ENCODE results near the gene CDKN1A.
"Not testable (repeated sequence)": the region's sequence is repeated elsewhere in the genome, so short reads cannot be mapped to it uniquely, and the experiment has no call there.

The CDKN1A gene

DNA sequence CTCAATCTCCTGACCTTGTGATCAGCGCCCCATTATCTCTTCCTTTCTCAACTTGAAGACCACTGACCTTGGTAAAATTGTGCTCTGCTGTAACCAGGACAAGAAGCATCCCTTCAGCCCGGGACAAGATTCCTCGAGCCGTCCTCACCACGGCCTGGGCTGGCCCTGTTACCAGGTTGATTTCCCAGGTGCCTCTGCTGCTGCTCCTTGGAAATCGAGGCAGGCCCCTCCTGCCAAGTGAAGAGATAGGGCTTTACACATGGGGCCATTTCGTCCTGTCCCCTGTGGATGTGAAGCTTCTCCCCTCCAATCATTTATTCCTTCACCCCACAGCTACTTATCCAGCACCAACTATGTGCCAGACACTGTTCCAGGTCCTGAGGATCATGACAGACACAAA, 40.6 kb downstream of the CDKN1A start:
- DNase-seq (ENCODE audit: low read depth in 2 of 2): no peak

DNA sequence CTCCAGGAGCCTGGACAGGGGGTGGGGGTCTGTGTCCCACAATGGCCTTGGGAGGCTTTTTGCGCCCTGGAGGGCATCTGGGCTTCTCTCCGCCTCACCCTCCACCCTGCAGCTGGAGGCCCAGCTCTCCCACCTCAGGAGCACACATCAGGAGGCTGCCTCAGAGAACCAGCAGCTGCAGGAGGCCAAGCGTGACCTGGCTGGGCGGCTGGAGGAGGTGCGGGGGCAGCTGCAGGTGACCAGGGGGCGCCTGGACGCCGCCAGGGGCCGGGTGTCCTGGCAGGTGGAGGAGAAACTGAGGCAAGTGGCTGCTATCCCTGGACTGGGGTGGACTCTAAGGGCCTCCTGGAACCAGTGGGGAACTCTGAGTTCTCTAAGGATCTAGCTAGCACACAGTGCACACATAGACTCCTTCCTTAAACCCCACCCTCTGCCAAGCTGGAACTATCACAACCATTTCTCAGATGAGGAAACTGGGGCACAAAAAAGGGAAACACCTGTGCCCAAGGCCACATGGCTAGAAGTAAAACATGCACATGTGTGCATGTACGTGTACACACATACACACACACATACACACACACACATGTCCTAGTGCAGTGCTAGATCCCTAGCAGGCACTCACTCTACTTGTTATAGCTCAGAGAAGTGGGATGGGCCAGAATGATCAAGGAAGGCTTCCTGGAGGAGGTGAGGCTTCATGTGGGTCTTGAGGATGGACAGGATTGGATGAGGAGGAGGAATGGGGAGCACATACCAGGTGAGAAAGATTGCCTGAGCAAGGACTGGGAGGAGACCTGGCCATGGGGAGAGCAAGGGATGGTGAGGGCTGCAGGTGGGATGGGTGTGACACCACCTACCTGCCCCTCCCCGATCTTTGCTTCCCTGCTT, 42.0 kb downstream of the CDKN1A start:
- DNase-seq (ENCODE audit: low read depth in 2 of 2): no peak

DNA sequence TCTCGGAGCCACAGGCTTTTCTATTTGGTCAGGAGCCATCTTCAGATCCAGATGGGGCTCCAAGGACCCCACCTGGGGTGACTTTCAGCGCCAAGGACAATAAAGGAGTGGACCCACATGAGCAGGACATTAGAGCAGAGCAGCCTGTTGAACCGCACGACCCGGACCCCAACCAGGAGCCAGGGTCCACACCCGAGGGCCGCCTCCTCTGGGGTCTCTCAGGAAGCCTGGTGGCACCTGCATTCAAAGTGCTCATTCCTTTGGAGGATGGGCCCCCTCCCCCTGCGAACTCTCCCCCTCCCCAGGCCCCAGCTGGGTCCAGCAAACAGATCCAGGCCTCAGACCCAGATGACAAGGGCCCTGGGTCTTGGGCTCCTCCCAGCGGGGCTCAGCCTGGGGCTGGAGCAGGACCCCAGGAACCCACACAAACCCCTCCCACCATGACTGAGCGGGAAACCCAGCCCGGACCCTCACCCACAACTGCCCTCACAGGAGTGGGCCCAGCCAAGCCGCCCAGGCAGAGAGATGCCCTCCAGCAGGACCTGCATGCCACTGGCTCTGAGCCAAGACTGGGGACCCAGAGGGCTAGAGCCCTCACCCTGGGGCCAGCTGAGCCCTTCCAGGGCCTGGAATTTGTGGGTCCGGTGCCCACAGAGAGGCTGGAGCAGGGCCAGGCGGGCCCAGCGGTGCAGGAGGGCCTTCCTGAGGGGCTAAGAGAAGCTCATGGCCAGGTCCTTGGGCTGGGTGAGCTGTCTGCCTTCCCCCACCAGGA, 43.0 kb downstream of the CDKN1A start:
- no peak for DNase-seq (ENCODE audit: low read depth in 2 of 2)

DNA sequence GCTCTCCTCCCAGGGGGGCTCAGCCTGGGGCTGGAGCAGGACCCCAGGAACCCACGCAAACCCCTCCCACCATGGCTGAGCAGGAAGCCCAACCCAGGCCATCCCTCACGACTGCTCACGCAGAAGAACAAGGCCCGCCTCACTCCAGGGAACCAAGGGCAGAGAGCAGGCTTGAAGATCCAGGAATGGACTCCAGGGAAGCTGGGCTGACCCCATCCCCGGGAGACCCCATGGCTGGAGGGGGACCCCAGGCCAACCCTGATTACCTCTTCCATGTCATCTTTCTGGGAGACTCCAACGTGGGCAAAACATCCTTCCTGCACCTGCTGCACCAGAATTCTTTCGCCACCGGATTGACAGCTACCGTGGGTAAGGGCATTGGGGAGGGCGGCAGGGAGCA, 43.9 kb downstream of the CDKN1A start:
- DNase-seq (ENCODE audit: low read depth in 2 of 2): no peak

DNA sequence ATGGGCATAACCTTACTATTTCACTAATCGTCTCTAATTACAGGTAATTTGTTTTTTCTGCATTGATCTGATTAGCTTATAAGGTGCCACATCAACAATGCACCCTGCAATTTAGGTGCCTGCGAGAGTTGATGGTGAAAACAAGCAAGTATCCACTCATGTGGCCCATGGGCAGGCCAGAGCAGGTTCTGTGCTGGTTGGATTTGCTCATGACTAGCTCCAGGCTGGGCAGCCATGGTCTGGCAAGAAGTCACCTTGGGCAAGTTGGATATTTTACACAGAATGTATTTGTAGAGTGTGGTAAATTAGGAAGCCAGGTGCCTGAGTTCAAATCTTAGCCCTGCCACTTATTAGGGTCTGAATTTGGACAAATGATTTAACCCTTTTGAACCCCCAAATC, 44.4 kb downstream of the CDKN1A start:
- no peak for DNase-seq (ENCODE audit: low read depth in 2 of 2)

DNA sequence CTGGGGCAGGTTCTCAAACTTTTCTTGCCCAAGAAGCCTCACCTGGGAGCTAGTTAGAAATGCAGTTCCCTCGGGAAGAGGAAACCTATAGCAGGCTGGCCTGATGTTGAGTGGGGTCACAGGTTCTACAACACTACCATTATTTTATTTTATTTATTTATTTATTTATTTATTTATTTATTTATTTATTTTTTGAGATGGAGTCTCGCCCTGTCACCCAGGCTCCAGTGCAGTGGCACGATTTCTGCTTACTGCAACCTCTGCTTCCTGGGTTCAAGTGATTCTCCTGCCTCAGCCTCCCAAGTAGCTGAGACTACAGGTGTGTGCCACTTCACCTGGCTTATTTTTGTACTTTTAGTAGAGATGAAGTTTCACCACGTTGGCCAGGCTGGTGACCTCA, 45.5 kb downstream of the CDKN1A start:
- not testable (repeated sequence) for DNase-seq (ENCODE audit: low read depth in 2 of 2)

DNA sequence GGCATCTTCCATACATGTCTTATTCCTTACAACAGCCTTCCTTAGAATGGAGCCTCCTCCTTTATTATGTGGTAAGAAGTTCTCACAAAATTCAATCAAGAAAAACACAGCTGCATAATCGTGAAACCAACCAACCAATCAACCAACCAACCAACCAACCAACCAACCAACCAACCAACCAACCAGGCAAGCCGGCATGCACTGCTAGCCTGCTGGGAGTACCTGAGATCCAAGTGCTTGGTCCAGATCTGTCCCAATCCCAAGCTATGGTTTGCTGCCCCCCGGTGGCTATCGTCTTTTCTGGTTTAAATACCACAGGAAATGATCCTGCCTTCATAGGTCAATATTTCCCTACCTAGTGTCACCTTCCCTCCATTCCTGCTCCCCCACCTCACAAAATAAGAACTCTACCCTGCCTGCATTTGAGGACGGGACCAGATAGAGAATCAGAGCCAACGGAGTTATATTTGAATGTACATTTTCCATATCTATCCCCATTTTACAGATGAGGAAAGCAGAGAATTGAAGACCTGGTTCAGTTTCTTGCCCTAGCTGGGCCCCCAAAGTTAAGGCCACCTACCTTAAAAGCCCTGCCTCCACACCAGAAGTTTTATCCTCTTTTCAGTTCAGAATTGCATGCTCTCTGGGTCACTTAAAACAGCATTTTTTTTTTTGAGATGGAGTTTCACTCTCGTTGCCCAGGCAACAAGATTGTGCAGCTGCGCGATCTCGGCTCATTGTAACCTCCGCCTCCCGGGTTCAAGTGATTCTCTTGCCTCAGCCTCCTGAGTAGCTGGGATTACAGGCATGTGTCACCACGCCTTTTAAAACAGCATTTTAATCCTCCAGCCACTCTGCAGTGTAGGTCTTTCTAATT, 46.2 kb downstream of the CDKN1A start:
- peak; percentile 24 to 47 for DNase-seq (ENCODE audit: low read depth in 2 of 2)

DNA sequence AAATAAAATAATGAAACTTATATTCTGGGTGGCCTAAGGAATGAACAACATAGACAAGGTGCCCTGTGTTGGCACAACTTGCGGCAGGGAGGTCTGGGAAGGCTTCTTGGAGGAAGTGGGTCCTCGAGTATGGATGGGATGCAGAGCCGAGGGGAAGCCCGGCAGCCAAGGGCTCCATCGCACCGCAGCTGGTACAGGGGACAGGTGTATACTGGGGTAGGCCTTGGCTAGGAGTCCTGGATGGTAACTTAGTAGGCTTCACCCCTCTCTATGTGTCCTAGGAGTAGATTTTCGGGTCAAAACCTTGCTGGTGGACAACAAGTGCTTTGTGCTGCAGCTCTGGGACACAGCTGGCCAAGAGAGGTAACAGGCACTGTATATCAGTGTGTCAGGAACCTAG, 47.1 kb downstream of the CDKN1A start:
- DNase-seq (ENCODE audit: low read depth in 2 of 2): no peak

DNA sequence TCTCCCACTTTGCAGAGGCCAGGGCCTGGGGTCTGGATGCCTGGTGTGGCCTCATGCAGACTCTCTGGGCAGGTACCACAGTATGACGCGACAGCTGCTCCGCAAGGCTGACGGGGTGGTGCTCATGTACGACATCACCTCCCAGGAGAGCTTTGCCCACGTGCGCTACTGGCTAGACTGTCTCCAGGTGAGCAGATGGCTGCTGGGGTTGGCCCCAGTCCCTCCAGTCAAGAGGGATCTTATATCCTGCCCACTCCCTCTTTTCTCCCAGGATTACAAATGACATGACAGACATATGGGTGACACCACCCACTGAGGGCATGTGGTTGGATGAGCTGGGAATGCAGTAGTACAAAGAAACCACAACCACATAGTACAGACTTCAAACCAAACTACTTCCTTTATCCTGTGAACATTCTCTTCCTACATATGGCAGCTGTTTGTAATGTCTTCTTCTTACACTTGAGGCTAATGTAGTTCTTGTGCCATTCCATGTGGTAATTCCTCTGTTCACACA, 49.0 kb downstream of the CDKN1A start:
- no peak for DNase-seq (ENCODE audit: low read depth in 2 of 2)

DNA sequence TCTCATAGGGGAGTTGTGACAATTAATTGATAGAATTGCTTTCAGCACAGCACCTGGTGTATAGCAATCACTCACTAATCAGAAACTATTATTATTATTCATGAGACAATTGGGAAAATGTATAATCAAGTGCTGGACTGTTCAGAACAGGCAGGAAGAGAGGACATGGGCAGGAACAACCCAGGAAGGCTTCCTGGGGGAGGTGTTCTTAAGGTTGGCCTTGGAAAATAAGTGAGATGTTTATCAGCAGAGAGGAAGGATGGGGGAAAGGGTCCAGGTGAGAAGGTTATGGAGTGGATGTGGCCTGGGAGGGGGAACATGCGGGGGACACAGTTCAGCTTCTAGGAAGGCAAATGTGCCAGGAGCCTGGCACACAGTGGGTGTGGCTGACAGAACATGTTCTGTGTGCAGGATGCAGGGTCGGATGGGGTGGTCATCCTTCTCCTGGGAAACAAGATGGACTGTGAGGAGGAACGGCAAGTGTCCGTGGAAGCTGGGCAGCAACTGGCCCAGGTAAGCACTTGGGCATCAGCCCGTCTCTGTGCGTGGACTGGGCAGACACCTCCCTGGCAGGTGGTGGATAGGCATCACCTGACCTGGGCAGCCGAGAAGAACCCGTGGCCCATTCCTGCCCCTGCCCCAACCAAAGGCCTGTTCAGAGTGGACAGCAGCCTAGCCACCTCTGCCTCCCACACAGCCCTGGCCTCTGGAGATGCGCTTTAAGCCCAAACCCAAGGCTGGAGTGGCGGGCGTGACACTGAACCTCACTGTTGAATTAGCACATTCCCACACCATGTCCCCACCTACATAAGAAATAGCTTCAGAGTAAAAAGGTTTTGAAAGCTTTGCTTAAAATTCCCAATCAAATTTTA, 50.0 kb downstream of the CDKN1A start:
- DNase-seq (ENCODE audit: low read depth in 2 of 2): no peak

DNA sequence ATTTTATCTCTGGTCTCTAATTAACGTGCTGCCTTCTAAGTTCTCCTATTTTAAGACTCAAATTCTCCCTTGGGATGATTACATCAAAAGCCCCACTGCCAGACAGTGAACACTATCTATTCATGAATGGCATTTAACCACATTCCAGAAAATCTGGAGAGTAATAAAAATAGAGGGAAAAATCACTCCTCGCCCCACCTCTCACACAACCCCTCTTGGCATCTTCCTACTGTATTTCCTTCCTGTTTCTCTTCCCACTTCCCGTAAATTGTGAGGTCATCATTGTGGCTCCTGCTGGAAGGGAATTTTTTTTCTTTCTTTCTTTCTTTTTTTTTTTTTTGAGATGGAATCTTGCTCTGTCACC, 50.6 kb downstream of the CDKN1A start:
- DNase-seq (ENCODE audit: low read depth in 2 of 2): no peak

DNA sequence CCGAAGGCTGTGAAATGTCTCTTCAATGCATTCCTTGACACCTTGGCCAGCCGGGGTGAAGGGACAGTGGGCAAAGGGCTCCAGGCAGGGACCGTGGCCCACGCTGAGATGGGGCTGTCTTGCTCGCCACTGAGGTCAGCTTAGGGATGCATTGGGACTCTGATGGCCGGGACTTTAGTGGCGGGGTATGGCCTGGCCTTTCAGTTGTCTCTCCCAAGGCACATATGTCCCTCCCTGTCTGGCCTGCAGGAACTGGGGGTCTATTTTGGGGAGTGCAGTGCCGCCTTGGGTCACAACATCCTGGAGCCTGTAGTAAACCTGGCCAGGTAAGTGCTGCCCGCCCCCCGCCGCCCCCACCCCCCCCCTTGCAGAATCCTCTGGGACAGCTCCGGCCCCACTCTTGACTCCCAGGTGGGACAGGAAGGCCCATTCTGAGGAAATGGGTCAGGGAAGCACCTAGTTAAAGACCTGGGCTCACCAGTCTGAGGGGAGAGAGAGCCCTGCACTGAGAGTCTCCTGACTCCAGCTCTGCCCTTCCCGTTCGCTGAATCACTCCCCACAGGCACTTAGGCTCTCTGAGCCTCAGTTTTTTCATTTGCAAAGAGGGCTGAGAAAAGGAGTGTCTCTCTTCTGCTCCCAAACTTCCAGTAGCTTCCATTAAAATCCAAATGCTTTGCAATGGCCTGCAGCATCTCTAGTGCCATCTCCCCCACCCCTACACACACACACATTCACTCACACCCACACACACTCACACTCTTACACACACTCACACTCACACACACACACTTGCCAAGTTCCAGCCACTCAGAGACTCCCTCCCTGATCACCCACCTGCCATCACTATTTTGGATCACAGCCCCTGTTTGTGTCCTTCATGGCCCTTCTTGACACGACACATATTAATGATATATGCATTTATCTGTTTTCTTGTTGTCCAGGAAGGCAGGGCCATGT, 52.2 kb downstream of the CDKN1A start:
- DNase-seq (ENCODE audit: low read depth in 2 of 2): no peak

DNA sequence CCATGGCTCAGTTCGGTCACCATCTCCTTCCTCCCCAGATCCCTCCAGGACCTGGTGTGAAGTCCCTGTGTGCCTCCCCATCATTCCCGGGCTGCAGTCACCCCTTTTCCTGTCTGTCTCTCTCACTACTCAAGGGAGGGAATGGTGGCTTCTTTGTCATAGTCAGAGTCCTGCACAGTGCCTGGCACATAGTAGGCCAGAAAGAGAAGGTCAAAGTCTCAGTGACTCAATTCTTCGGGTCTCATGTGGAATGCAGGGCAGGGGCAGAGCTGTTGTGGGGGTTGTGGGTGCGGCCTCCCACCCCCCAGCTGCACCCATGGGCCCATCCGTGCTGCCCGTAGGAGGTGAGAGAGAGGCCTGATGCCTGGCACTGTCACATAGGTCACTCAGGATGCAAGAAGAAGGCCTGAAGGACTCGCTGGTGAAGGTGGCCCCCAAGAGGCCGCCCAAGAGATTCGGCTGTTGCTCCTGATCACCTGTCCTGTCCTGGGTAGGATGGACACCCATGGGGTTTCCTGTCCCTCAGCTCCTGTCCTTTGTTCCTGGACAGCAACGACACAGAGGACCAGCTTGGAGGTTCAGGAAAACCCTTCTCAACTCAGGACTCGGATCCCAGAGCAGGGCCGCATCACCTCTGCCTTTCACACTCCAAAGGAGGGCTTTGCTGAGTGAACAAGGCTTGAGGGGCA, 53.3 kb downstream of the CDKN1A start:
- DNase-seq (ENCODE audit: low read depth in 2 of 2): no peak

DNA sequence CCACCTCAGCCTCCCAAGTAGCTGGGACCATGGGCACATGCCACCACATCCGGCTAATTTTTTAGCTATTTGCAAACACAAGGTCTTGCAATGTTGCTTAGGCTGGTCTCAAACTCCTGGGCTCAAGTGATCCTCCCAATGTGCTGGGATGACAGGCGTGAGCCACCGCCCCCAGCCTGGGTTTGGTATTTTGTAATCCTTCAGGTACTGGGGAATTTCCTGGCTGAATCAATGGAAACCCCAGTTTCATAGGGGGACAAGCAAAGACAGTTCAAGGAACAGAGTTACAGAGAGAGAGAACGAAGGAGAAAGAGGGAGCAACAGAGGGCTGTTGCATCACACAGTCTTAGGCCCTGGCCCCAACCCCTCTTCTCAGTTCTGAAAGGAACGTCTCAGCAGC, 54.8 kb downstream of the CDKN1A start:
- DNase-seq (ENCODE audit: low read depth in 2 of 2): no peak

DNA sequence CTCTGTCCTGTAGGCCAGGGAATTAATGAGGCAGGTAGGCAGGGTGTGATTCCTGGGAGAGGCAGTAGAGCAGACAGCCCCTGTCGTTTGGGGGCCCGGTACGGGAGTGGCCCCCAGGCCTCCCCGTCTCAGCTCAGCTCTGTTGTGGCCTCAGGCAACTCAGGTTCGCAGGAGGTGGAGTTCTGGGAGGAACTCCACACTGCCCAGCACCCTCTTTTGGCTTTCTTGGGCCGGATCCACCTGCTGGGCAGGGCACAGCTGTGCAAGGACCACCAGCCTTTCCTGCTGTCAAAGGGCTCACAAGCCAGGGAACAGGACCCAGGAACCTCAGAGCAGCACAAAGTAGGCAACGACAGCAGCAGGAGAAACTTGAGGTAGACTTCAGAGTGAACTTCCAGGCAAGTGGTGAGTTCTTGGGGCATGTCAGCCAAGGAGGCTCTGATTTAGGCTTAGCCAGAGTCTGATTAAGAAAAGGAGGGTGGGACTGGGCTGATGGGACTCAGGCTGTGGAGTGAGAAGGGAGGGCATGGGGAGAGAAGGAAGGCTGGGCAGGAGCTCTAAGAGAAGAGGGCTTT, 56.1 kb downstream of the CDKN1A start:
- DNase-seq (ENCODE audit: low read depth in 2 of 2): no peak

DNA sequence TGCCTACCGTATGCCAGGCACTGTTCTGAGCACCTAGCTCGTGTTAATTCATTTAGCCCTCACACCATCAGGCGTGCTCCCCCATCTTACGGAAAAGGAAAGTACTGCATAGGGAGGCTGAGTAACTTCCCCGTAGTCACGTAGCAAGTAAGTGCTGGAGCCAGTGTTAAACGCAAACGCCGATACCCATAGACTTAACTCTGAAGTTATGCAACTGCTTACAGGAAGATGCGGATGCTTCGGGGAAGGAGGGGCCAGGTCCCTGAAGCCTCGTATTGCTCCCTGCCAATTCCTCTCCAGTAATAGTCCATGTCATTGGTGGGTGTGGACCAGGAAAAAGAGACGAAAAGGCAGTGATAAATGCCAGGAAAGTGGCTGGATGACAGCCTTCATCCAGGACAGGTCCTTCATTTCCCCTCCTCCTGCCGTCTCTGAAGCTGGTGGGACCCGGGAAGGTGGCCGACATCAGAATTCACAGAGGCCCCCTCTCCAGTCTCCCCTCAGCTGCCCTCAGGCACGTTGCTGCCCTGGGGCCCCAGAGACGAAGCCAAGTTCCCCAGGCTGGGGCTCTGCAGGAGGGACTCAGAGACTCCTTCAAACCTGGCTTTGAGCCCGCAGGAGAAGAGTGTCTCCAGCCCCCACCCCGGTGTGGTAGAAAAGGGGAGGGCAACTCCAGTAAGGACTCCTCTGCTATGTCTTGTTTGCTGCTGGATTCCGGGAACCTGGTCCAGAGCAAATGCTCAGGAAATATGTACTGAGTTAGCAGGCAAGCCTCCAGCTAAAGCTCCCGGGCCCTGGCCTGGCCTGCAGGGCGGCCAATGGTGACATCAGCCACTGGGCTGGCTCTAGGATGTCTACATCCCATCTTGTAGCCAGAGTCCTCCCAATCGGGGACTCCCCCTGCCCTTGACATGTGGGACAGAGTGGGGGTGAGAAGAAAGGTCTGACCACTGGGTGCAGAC, 56.9 kb downstream of the CDKN1A start:
- DNase-seq (ENCODE audit: low read depth in 2 of 2): peak; percentile 24 to 35
